Activated CD8-positive, alpha-beta T cell treated with anti-CD3 and anti-CD28 coated beads, Interleukin-2, amount 10 ng/mL, durations not matched to agents 7 days and 5 days (primary cell): ENCODE measurements around the gene SYT13. TPM values are rescaled to one million over a fixed set of nuclear protein-coding genes. Genes with fewer than 3 reads are reported as not detected.

Experiments used
- ATAC-seq: fragments of 150-1000 bp; cut with Tn5 transposase; one replicate; pipeline ENCODE4 v1.10.0; 2021; ENCODE audit warnings: moderate library complexity
- CTCF ChIA-PET: fragments of 350-600 bp; sonication (Branson Sonifier 250); formaldehyde crosslinking; loops from one replicate; lab custom pipeline; 2021; ENCODE audit warnings: antibody characterized with exemption; lab: Charles Lee
- POLR2A ChIA-PET: fragments of 350-600 bp; sonication (Branson Sonifier 250); formaldehyde crosslinking; loops from one replicate; lab custom pipeline; 2021; ENCODE audit warnings: antibody characterized with exemption; lab: Charles Lee
- DNase-seq: peaks from one replicate; pipeline ENCODE4 v3.0.0-alpha.2; 2020
- H3K27ac Mint-ChIP-seq: one replicate; pipeline ENCODE4 v1.8.0; 2021; ENCODE audit warnings: mild to moderate bottlenecking, mixed read lengths
- H3K27me3 Mint-ChIP-seq: one replicate; pipeline ENCODE4 v1.8.0; 2021; ENCODE audit warnings: low read depth, mixed read lengths
- H3K36me3 Mint-ChIP-seq: one replicate; pipeline ENCODE4 v1.8.0; 2021; ENCODE audit warnings: low read depth, mixed read lengths
- H3K4me1 Mint-ChIP-seq: one replicate; pipeline ENCODE4 v1.8.0; 2021; ENCODE audit warnings: low read depth, mixed read lengths
- H3K4me3 Mint-ChIP-seq: one replicate; pipeline ENCODE4 v1.8.0; 2021; ENCODE audit warnings: mild to moderate bottlenecking, mixed read lengths
- H3K9me3 Mint-ChIP-seq: one replicate; pipeline ENCODE4 v1.8.0; 2022; ENCODE audit warnings: mixed read lengths; ENCODE audit not compliant: insufficient read depth
- total RNA-seq, 2 experiments: library from RNA; stranded (reverse); gene quantifications; one replicate each; pipeline ENCODE4 v1.2.3, GENCODE V29; 2021

The SYT13 gene
- total RNA-seq: not detected

DNA sequence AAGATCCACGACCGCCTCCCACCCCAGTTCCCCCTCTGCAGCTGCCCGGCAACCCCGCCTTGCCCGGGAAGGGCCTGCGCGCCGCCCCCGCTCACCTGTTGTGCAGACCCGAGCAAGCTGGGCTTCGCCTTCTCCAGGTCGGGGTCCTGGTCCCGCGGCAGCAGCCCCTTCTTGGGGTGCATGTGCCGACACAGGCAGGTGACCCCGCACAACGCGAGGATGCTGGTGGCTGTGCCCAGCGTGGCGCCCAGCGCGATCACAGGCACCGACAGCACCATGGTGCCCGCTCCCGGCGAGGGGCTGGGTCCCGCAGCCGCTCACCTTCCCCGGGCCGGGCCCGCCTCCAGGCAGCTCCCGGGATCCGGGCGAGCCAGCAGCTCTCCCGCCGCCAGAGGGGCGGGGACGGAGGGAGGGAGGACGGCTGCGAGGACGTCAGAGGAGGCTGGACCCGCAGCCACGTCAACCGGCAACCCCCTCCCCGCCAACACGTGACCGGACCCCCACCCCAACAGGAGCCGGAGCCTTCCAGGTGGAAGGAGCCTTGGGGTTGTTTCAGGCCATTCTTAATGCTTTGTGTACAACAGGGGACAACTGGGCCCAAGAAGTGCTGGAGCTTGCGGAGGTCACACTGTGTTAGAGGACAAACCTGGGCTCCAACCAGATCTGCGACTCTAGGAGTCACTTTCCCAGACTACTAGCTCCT, at the start of gene SYT13:
Gene SYT13 (minus strand): TSS at position 412 of the 703 bp plus-strand sequence. CDS start 134 bp downstream, at position 278.
- no peaks in the 10 kb centered on the region for H3K4me1 Mint-ChIP-seq
- no peaks in the 10 kb centered on the region for H3K36me3 Mint-ChIP-seq
- CTCF ChIA-PET: interaction anchor here (1.2 kb wide), 1 partner anchor 176 kb away, joined by 4 read pairs; no protein-coding TSS in a partner anchor
- POLR2A ChIA-PET: no interaction called here
- H3K4me3 Mint-ChIP-seq: no peak within 1 kb of the TSS
- DNase-seq: no peak
- no peak within 1 kb of the TSS for H3K27ac Mint-ChIP-seq
- H3K9me3 Mint-ChIP-seq: no peaks in the 10 kb centered on the region
- ATAC-seq: no peak
- peaks cover 68% of the 10 kb centered on the region for H3K27me3 Mint-ChIP-seq

GRCh38 chr11:45335434-45335833, 49.3 kb upstream of the SYT13 start:
- ATAC-seq: no peak
- H3K4me1 Mint-ChIP-seq: peaks cover 10% of the 10 kb centered on the region
- CTCF ChIA-PET: interaction anchor here (2.9 to 4.0 kb wide), 2 partner anchors 224 to 436 kb away, joined by 14 to 27 read pairs; no protein-coding TSS in a partner anchor

GRCh38 chr11:45334836-45335235, 48.7 kb upstream of the SYT13 start:
- Mint-ChIP-seq H3K27me3 (no peaks in the 10 kb centered on the region), H3K4me3 (no peak overlapping the region), H3K36me3 (no peaks in the 10 kb centered on the region), H3K4me1 (peaks cover 4% of the 10 kb centered on the region), H3K9me3 (no peaks in the 10 kb centered on the region), H3K27ac (no peak overlapping the region)
- ATAC-seq (no peak), DNase-seq (no peak)
- ChIA-PET POLR2A (no interaction called here), CTCF (interaction anchor here (1.0 to 4.0 kb wide), 4 partner anchors 224 to 437 kb away, joined by 3 to 27 read pairs (median 12); no protein-coding TSS in a partner anchor)

More at GRCh38 chr11:45335434-45335833, 49.3 kb upstream of the SYT13 start:
- Mint-ChIP-seq H3K4me3 (no peak overlapping the region), H3K27ac (no peak overlapping the region), H3K27me3 (no peaks in the 10 kb centered on the region), H3K9me3 (no peaks in the 10 kb centered on the region), H3K36me3 (no peaks in the 10 kb centered on the region)
- DNase-seq: no peak
- POLR2A ChIA-PET: no interaction called here

DNA sequence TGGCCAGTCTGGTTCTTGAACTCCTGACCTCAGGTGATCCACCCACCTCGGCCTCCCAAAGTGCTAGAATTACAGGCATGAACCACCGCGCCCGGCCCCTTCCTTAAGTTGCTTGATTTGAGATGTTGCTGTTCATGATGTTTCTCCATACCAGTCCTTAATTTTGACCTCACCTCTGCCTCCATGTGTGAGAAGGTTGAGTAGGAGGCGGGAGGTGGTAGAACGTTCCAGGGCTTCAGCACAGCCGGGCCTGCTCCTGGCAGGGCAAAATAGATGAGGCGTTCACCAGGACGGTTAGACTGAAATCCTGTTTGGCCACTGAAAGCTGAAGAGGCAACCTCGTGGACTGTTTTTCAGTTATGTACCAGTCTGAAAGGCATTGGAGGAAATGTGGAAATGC, 48.3 kb upstream of the SYT13 start:
- no peaks in the 10 kb centered on the region for H3K36me3 Mint-ChIP-seq
- peaks cover under 1% of the 10 kb centered on the region for H3K4me1 Mint-ChIP-seq
- no peaks in the 10 kb centered on the region for H3K9me3 Mint-ChIP-seq
- ATAC-seq (no peak), DNase-seq (no peak)
- POLR2A ChIA-PET: no interaction called here
- H3K27ac Mint-ChIP-seq: no peak overlapping the region
- no peak overlapping the region for H3K4me3 Mint-ChIP-seq
- CTCF ChIA-PET: interaction anchor here (1.0 to 4.0 kb wide), 5 partner anchors 37 to 437 kb away, joined by 3 to 27 read pairs (median 9); no protein-coding TSS in a partner anchor
- no peaks in the 10 kb centered on the region for H3K27me3 Mint-ChIP-seq

DNA sequence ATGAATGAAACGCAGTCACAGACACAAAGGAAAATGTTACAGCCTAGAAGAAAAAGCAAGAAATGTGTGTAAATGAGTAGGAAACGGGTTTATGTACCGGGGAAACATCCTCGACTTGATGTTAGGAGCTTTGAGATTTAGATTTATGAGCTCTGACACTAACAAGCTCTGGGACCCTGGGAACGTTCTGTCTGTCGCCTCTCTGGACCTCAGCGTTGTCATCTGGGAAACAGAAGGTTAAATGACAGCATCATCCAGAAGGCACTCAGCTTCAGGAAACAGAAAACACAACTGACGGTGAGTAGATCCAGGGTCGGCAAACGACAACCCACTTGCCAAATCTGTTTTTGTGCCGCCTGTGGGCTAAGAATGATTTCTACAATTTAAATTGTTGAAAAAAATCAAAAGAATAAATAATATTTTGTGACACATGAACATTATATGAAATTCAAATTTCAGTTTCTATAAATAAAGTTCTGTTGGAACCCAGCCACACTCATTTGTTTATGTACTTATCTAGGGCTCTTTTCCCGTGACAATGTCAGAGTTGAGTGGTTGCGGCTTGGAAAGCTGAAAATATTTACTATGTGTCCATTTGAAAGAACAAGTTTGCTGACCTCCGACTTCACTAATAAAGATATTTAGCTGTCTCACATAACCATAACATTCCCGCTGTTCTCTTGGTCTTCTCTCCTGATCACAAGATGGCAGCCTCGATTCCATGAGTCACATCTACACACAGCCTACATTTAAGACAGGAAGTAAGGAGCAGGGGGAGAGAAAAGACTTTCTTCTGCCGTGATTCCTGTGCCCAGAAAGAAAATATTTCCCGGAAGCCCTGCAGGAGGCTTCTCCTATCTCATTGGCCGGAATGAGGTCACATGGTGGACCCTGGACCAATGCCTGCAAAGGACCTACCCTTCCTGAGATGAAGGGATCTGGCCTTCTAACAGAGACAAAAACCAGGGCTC, 47.1 kb upstream of the SYT13 start:
- H3K27me3 Mint-ChIP-seq: no peaks in the 10 kb centered on the region
- no peaks in the 10 kb centered on the region for H3K36me3 Mint-ChIP-seq
- H3K27ac Mint-ChIP-seq: no peak overlapping the region
- ChIA-PET POLR2A (no interaction called here), CTCF (interaction anchor here (0.7 to 4.0 kb wide), 12 partner anchors 11 to 439 kb away, joined by 3 to 27 read pairs (median 4); no protein-coding TSS in a partner anchor)
- ATAC-seq (no peak), DNase-seq (no peak)
- H3K4me1 Mint-ChIP-seq: no peaks in the 10 kb centered on the region
- H3K4me3 Mint-ChIP-seq: no peak overlapping the region
- no peaks in the 10 kb centered on the region for H3K9me3 Mint-ChIP-seq

DNA sequence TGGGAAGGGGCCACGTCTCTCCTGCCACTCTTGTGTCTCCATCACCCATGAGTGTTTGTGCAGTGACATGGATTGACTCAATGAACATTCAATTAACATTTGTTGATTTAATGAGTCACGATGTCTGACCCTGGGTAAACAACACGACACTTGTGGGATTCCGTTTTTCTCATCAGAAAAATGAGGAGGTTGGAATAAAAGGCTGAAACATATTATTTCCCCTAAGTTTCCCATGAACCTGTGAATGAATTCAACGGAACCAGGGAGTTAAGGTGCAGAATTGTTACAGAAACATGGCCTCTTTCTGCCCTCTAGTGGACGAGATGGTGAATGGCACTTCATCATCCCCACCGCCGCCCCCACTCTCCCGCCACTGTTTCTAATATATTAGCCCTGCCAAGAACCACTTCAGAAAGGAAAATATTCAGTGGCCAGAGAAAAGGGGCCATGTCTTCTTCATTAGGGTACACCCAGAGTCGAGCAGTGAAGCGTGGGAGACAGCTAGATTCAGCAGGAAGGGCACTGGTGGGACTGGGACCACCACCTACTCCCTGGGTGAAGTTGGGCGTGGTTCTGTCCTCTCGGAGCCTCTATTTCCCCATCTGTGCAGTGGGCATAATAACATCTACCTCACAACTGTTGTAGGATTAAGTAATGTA, 46.3 kb upstream of the SYT13 start:
- Mint-ChIP-seq H3K4me1 (no peaks in the 10 kb centered on the region), H3K4me3 (no peak overlapping the region), H3K27ac (no peak overlapping the region), H3K27me3 (peaks cover 4% of the 10 kb centered on the region), H3K36me3 (no peaks in the 10 kb centered on the region), H3K9me3 (peaks cover 4% of the 10 kb centered on the region)
- no peak for ATAC-seq
- ChIA-PET POLR2A (no interaction called here), CTCF (interaction anchor here (0.7 to 4.0 kb wide), 12 partner anchors 10 to 439 kb away, joined by 3 to 27 read pairs (median 4); no protein-coding TSS in a partner anchor)
- peak; percentile 41 for DNase-seq

DNA sequence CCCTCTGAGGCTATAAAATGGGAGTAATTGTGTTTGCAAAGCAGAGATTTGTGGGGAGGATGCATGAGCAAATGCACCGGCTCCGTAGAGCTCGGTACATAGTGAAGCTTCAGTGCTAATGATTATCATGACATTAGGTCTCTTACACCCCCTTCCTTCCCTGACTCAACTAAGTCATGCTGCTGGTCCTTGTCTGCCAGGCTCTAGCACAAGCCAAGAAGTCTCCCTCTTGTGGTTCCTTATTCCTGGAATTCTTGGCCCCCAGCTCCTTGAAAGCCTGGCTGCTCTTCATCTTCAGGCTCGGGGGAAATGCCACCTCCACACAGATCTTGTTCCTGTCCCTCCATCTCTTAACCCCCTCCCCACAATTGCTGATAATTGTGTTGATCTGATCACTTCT, 45.7 kb upstream of the SYT13 start:
- DNase-seq (no peak), ATAC-seq (no peak)
- H3K9me3 Mint-ChIP-seq: peaks cover 7% of the 10 kb centered on the region
- no peaks in the 10 kb centered on the region for H3K4me1 Mint-ChIP-seq
- peaks cover 8% of the 10 kb centered on the region for H3K27me3 Mint-ChIP-seq
- no peaks in the 10 kb centered on the region for H3K36me3 Mint-ChIP-seq
- H3K27ac Mint-ChIP-seq: no peak overlapping the region
- ChIA-PET POLR2A (interaction anchor here (0.7 kb wide), 1 partner anchor 889 kb away, joined by 3 read pairs; no protein-coding TSS in a partner anchor), CTCF (interaction anchor here (0.7 to 2.1 kb wide), 6 partner anchors 18 to 227 kb away, joined by 3 to 20 read pairs (median 6); no protein-coding TSS in a partner anchor)
- no peak overlapping the region for H3K4me3 Mint-ChIP-seq

- DNase-seq: no peak
- H3K9me3 Mint-ChIP-seq: peaks cover 10% of the 10 kb centered on the region
- ChIA-PET POLR2A (no interaction called here), CTCF (interaction anchor here (1.2 to 1.9 kb wide), 3 partner anchors 11 to 224 kb away, joined by 4 to 7 read pairs (median 5); no protein-coding TSS in a partner anchor)
- H3K27me3 Mint-ChIP-seq: peaks cover 22% of the 10 kb centered on the region
- H3K36me3 Mint-ChIP-seq: no peaks in the 10 kb centered on the region
- no peak for ATAC-seq
- no peaks in the 10 kb centered on the region for H3K4me1 Mint-ChIP-seq
- H3K4me3 Mint-ChIP-seq: no peak overlapping the region
- H3K27ac Mint-ChIP-seq: no peak overlapping the region
Measured at GRCh38 chr11:45328726-45329125, 42.6 kb upstream of the SYT13 start.

DNA sequence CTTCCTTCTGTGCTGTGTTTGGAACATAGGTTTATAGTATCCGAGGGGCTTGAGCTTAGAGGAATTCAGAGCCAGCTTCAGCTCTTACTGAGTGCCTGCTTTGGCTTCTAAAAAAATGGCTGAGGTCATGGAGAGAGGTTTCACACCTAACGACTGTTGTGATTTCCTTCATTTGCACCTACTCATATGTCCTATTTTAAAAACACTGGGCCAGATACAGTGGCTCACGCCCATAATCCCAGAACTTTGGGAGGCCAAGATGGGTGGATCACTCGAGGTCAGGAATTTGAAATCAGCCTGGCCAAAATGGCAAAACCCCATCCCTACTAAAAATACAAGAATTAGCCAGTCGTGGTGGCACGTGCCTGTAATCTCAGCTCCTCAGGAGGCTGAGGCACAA, 38.3 kb upstream of the SYT13 start:
- peaks cover 22% of the 10 kb centered on the region for H3K27me3 Mint-ChIP-seq
- ChIA-PET POLR2A (no interaction called here), CTCF (no interaction called here)
- no peak for ATAC-seq
- no peak overlapping the region for H3K4me3 Mint-ChIP-seq
- no peak overlapping the region for H3K27ac Mint-ChIP-seq
- no peak for DNase-seq
- H3K36me3 Mint-ChIP-seq: no peaks in the 10 kb centered on the region
- no peaks in the 10 kb centered on the region for H3K4me1 Mint-ChIP-seq
- peaks cover 10% of the 10 kb centered on the region for H3K9me3 Mint-ChIP-seq

- Mint-ChIP-seq H3K36me3 (no peaks in the 10 kb centered on the region), H3K4me3 (no peak overlapping the region), H3K27ac (no peak overlapping the region), H3K4me1 (no peaks in the 10 kb centered on the region), H3K9me3 (peaks cover 10% of the 10 kb centered on the region), H3K27me3 (peaks cover 22% of the 10 kb centered on the region)
- DNase-seq (no peak), ATAC-seq (no peak)
- ChIA-PET POLR2A (no interaction called here), CTCF (interaction anchor here (1.3 kb wide), 1 partner anchor 16 kb away, joined by 4 read pairs; no protein-coding TSS in a partner anchor)
Measured at GRCh38 chr11:45323601-45324249, 37.6 kb upstream of the SYT13 start.
